ENCODE measurements around the gene TUBG1.

DNA sequence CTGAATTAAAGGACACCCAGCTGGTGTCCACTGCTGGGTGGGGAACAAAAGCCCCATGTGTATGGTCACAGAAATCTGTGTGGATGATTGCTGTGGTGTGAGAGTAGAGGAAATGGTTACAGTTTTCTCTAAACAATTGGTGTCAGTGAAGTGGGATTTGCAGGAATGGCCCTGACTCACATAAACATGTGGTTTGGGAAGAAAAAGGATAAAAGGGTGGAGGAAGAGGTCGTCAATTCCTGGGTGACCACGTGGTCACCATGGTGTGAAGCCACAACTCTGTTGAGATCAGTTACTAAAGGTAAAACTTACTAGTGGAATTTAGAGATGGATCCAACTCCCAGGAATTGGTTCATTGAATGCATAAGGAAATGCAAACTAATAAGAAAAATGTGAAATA, 46.0 kb downstream of the TUBG1 start:
- TF ChIP-seq, protein P1, sequence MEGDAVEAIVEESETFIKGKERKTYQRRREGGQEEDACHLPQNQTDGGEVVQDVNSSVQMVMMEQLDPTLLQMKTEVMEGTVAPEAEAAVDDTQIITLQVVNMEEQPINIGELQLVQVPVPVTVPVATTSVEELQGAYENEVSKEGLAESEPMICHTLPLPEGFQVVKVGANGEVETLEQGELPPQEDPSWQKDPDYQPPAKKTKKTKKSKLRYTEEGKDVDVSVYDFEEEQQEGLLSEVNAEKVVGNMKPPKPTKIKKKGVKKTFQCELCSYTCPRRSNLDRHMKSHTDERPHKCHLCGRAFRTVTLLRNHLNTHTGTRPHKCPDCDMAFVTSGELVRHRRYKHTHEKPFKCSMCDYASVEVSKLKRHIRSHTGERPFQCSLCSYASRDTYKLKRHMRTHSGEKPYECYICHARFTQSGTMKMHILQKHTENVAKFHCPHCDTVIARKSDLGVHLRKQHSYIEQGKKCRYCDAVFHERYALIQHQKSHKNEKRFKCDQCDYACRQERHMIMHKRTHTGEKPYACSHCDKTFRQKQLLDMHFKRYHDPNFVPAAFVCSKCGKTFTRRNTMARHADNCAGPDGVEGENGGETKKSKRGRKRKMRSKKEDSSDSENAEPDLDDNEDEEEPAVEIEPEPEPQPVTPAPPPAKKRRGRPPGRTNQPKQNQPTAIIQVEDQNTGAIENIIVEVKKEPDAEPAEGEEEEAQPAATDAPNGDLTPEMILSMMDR (IDR thresholded peaks at IDR 0.05; ENCODE audit: low read length): no peak
- TF ChIP-seq EZH2 (optimal IDR thresholded peaks at IDR 0.05; ENCODE audit: low read depth, low read length) (no peak), EZH2phosphoT487 (IDR thresholded peaks at IDR 0.05; ENCODE audit: low read length) (no peak)

Measured in MM.1S (cell line).